Measurements from ENCODE around the gene C20orf144.

- TF ChIP-seq CTCF (conservative IDR thresholded peaks at IDR 0.05; ENCODE audit: low read length) = no peak
- TF ChIP-seq EZH2phosphoT487 (IDR thresholded peaks at IDR 0.05; ENCODE audit: borderline replicate concordance) = no peak
These were observed 40.7 kb downstream of the C20orf144 start for GRCh38 chr20:33702861-33703260.
